SU-DHL-6 (cell line): Measurements from ENCODE around the gene ADNP.

Experiments
- H2AFZ ChIP-seq: fragments of 200-600 bp; sonication (generic); 2 replicates; pipeline ENCODE4 v1.6.1; 2014; ENCODE audit warnings: low read depth, mild to moderate bottlenecking, moderate library complexity, mixed read lengths, antibody characterized with exemption, low read length; ENCODE audit not compliant: severe bottlenecking
- H3F3A ChIP-seq: fragments of 200-600 bp; shearing (Covaris generic); 2 replicates; pipeline ENCODE4 v1.6.0; 2016; ENCODE audit warnings: antibody characterized with exemption, mild to moderate bottlenecking; ENCODE audit not compliant: insufficient read depth
- H3K27ac ChIP-seq: fragments of 200-600 bp; sonication (generic); 2 replicates; pipeline ENCODE4 v1.5.1; 2016; ENCODE audit warnings: low read depth, mild to moderate bottlenecking, low read length, moderate library complexity, mixed read lengths
- H3K27me3 ChIP-seq: fragments of 200-600 bp; sonication (generic), shearing (Covaris generic); 2 replicates; pipeline ENCODE4 v1.6.0; 2014; ENCODE audit warnings: mild to moderate bottlenecking, low read length
- H3K36me3 ChIP-seq: fragments of 200-600 bp; sonication (generic); 2 replicates; pipeline ENCODE4 v1.6.1; 2014; ENCODE audit warnings: mild to moderate bottlenecking, low read length, mixed read lengths
- H3K4me2 ChIP-seq: fragments of 300-600, 200-600 bp; shearing (Covaris generic), sonication (generic); 2 replicates; pipeline ENCODE4 v1.6.0; 2014; ENCODE audit warnings: low read length, low read depth, mild to moderate bottlenecking; ENCODE audit not compliant: poor library complexity, severe bottlenecking
- H3K4me3 ChIP-seq: fragments of 200-600 bp; sonication (generic); 2 replicates; pipeline ENCODE4 v1.5.1; 2014; ENCODE audit warnings: antibody characterized with exemption, low read length, mild to moderate bottlenecking, mixed read lengths; ENCODE audit not compliant: insufficient read depth, poor library complexity, severe bottlenecking
- H3K79me2 ChIP-seq: fragments of 200-600 bp; sonication (generic); 2 replicates; pipeline ENCODE4 v1.6.1; 2014; ENCODE audit warnings: mild to moderate bottlenecking, low read length, moderate library complexity; ENCODE audit not compliant: insufficient read depth
- H3K9ac ChIP-seq: fragments of 200-600 bp; sonication (generic); 2 replicates; pipeline ENCODE4 v1.7.0; 2014; ENCODE audit warnings: mild to moderate bottlenecking, low read length
- H3K9me2 ChIP-seq: fragments of 200-600 bp; sonication (generic); replicated peaks from 2 replicates; pipeline ENCODE4 v1.6.1; 2014; ENCODE audit warnings: low read length; ENCODE audit not compliant: insufficient read depth
- H3K9me3 ChIP-seq: fragments of 200-600 bp; sonication (generic); 2 replicates; pipeline ENCODE4 v1.6.1; 2014; ENCODE audit warnings: low read length, mixed read lengths; ENCODE audit not compliant: insufficient read depth
- H4K20me1 ChIP-seq: fragments of 200-600 bp; sonication (generic); 2 replicates; pipeline ENCODE4 v1.6.1; 2014; ENCODE audit warnings: low read depth, mild to moderate bottlenecking, antibody characterized with exemption, low read length, moderate library complexity, mixed read lengths
- CTCF ChIP-seq: fragments of 200-600 bp; sonication (generic); IDR thresholded peaks from one replicate; pipeline ENCODE4 v1.5.1; 2017; ENCODE audit warnings: antibody characterized with exemption, mild to moderate bottlenecking, low read length, moderate library complexity; ENCODE audit not compliant: insufficient read depth, poor library complexity, severe bottlenecking
- EZH2phosphoT487 ChIP-seq: fragments of 200-600 bp; sonication (generic), shearing (Covaris generic); conservative IDR thresholded peaks from 2 replicates; pipeline ENCODE4 v1.6.1; 2018; ENCODE audit warnings: mild to moderate bottlenecking, antibody characterized with exemption, low read length, moderate library complexity, mixed read lengths

Gene ADNP

GRCh38 chr20:50933589-50933988, 2.4 kb upstream of the ADNP start:
- Histone ChIP-seq H3K27me3 (no peaks in the 10 kb centered on the region), H3K79me2 (peaks cover 19% of the 10 kb centered on the region), H2AFZ (no peak overlapping the region), H3F3A (peaks cover 54% of the 10 kb centered on the region), H3K27ac (no peak overlapping the region; the same call in 1 of the 2 replicates), H4K20me1 (peaks cover 6% of the 10 kb centered on the region), H3K4me3 (no peak overlapping the region), H3K9me3 (no peaks in the 10 kb centered on the region), H3K9ac (no peak overlapping the region), H3K9me2 (no peaks in the 10 kb centered on the region), H3K36me3 (peaks cover 40% of the 10 kb centered on the region), H3K4me2 (no peak overlapping the region)
- TF ChIP-seq EZH2phosphoT487: no peak
- TF ChIP-seq CTCF: no peak

GRCh38 chr20:50932691-50933280, 1.5 kb upstream of the ADNP start:
- peaks cover 27% of the 10 kb centered on the region for H3K79me2 ChIP-seq
- H3K9me3 ChIP-seq: no peaks in the 10 kb centered on the region
- H3K4me2 ChIP-seq: no peak overlapping the region
- TF ChIP-seq EZH2phosphoT487 (no peak), CTCF (no peak)
- H3K9me2 ChIP-seq: no peaks in the 10 kb centered on the region
- no peak overlapping the region for H2AFZ ChIP-seq
- peaks cover 45% of the 10 kb centered on the region for H3K36me3 ChIP-seq
- no peak overlapping the region for H3K9ac ChIP-seq
- H4K20me1 ChIP-seq: peaks cover 14% of the 10 kb centered on the region
- no peaks in the 10 kb centered on the region for H3K27me3 ChIP-seq
- H3K4me3 ChIP-seq: no peak overlapping the region
- peak overlapping the region; percentile 87 for H3K27ac ChIP-seq
- H3F3A ChIP-seq: peaks cover 58% of the 10 kb centered on the region

- peaks cover 58% of the 10 kb centered on the region for H3F3A ChIP-seq
- H3K4me2 ChIP-seq: peak overlapping the region; percentile 51
- H3K36me3 ChIP-seq: peaks cover 52% of the 10 kb centered on the region
These were observed 814 bp upstream of the ADNP start for GRCh38 chr20:50932016-50932485.

More at GRCh38 chr20:50932016-50932485, 814 bp upstream of the ADNP start:
- H3K27ac ChIP-seq: peak overlapping the region; percentile 87
- TF ChIP-seq CTCF (no peak), EZH2phosphoT487 (no peak)
- H3K27me3 ChIP-seq: no peaks in the 10 kb centered on the region
- peak overlapping the region; percentile 50 for H3K9ac ChIP-seq
- H3K79me2 ChIP-seq: peaks cover 34% of the 10 kb centered on the region
- H4K20me1 ChIP-seq: peaks cover 20% of the 10 kb centered on the region
- no peaks in the 10 kb centered on the region for H3K9me2 ChIP-seq
- no peaks in the 10 kb centered on the region for H3K9me3 ChIP-seq
- peak overlapping the region; percentile 38 for H2AFZ ChIP-seq
- peak overlapping the region; percentile 52 for H3K4me3 ChIP-seq
